SU-DHL-6 (cell line): ENCODE measurements around the gene SLC44A5.
"Not testable (repeated sequence)": the region's sequence is repeated elsewhere in the genome, so short reads cannot be mapped to it uniquely, and the experiment has no call there.

Experiments
- H2AFZ ChIP-seq: fragments of 200-600 bp; sonication (generic); 2 replicates; pipeline ENCODE4 v1.6.1; 2014; ENCODE audit warnings: low read depth, mild to moderate bottlenecking, moderate library complexity, mixed read lengths, antibody characterized with exemption, low read length; ENCODE audit not compliant: severe bottlenecking
- H3F3A ChIP-seq: fragments of 200-600 bp; shearing (Covaris generic); 2 replicates; pipeline ENCODE4 v1.6.0; 2016; ENCODE audit warnings: antibody characterized with exemption, mild to moderate bottlenecking; ENCODE audit not compliant: insufficient read depth
- H3K27ac ChIP-seq: fragments of 200-600 bp; sonication (generic); 2 replicates; pipeline ENCODE4 v1.5.1; 2016; ENCODE audit warnings: low read depth, mild to moderate bottlenecking, low read length, moderate library complexity, mixed read lengths
- H3K27me3 ChIP-seq: fragments of 200-600 bp; sonication (generic), shearing (Covaris generic); 2 replicates; pipeline ENCODE4 v1.6.0; 2014; ENCODE audit warnings: mild to moderate bottlenecking, low read length
- H3K36me3 ChIP-seq: fragments of 200-600 bp; sonication (generic); 2 replicates; pipeline ENCODE4 v1.6.1; 2014; ENCODE audit warnings: mild to moderate bottlenecking, low read length, mixed read lengths
- H3K4me2 ChIP-seq: fragments of 300-600, 200-600 bp; shearing (Covaris generic), sonication (generic); 2 replicates; pipeline ENCODE4 v1.6.0; 2014; ENCODE audit warnings: low read length, low read depth, mild to moderate bottlenecking; ENCODE audit not compliant: poor library complexity, severe bottlenecking
- H3K4me3 ChIP-seq: fragments of 200-600 bp; sonication (generic); 2 replicates; pipeline ENCODE4 v1.5.1; 2014; ENCODE audit warnings: antibody characterized with exemption, low read length, mild to moderate bottlenecking, mixed read lengths; ENCODE audit not compliant: insufficient read depth, poor library complexity, severe bottlenecking
- H3K79me2 ChIP-seq: fragments of 200-600 bp; sonication (generic); 2 replicates; pipeline ENCODE4 v1.6.1; 2014; ENCODE audit warnings: mild to moderate bottlenecking, low read length, moderate library complexity; ENCODE audit not compliant: insufficient read depth
- H3K9ac ChIP-seq: fragments of 200-600 bp; sonication (generic); 2 replicates; pipeline ENCODE4 v1.7.0; 2014; ENCODE audit warnings: mild to moderate bottlenecking, low read length
- H3K9me2 ChIP-seq: fragments of 200-600 bp; sonication (generic); replicated peaks from 2 replicates; pipeline ENCODE4 v1.6.1; 2014; ENCODE audit warnings: low read length; ENCODE audit not compliant: insufficient read depth
- H3K9me3 ChIP-seq: fragments of 200-600 bp; sonication (generic); 2 replicates; pipeline ENCODE4 v1.6.1; 2014; ENCODE audit warnings: low read length, mixed read lengths; ENCODE audit not compliant: insufficient read depth
- H4K20me1 ChIP-seq: fragments of 200-600 bp; sonication (generic); 2 replicates; pipeline ENCODE4 v1.6.1; 2014; ENCODE audit warnings: low read depth, mild to moderate bottlenecking, antibody characterized with exemption, low read length, moderate library complexity, mixed read lengths
- CTCF ChIP-seq: fragments of 200-600 bp; sonication (generic); IDR thresholded peaks from one replicate; pipeline ENCODE4 v1.5.1; 2017; ENCODE audit warnings: antibody characterized with exemption, mild to moderate bottlenecking, low read length, moderate library complexity; ENCODE audit not compliant: insufficient read depth, poor library complexity, severe bottlenecking
- EZH2phosphoT487 ChIP-seq: fragments of 200-600 bp; sonication (generic), shearing (Covaris generic); conservative IDR thresholded peaks from 2 replicates; pipeline ENCODE4 v1.6.1; 2018; ENCODE audit warnings: mild to moderate bottlenecking, antibody characterized with exemption, low read length, moderate library complexity, mixed read lengths

Gene SLC44A5

GRCh38 chr1:75394386-75395139 is 216.4 kb downstream of the SLC44A5 start:
- Histone ChIP-seq H3K27ac (no peak overlapping the region), H3K79me2 (no peaks in the 10 kb centered on the region), H4K20me1 (no peaks in the 10 kb centered on the region), H3K4me3 (no peak overlapping the region), H3K36me3 (no peaks in the 10 kb centered on the region), H3K9ac (no peak overlapping the region), H3K27me3 (no peaks in the 10 kb centered on the region), H3K9me3 (no peaks in the 10 kb centered on the region), H2AFZ (no peak overlapping the region), H3K9me2 (no peaks in the 10 kb centered on the region), H3F3A (no peaks in the 10 kb centered on the region), H3K4me2 (no peak overlapping the region)
- TF ChIP-seq CTCF, result no peak
- no peak for TF ChIP-seq EZH2phosphoT487

DNA sequence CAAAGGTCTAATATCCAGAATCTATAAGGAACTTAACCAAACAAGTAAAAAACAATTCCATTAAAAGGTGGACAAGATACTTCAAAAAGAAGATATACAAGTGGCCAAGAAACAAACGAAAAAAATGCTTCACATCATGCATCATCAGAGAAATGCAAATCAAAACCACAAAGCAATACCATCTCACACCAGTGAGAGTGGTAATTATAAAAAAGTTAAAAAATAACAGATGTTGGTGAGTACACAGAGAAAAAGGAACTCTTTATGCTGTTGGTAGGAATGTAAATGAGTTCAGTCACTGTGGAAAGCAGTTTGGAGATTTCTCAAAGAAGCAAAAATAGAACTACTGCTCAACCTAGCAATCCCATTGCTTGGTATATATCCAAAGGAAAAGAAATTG is 218.6 kb downstream of the SLC44A5 start:
- no peak for TF ChIP-seq CTCF
- no peak for TF ChIP-seq EZH2phosphoT487
- Histone ChIP-seq H3F3A (no peaks in the 10 kb centered on the region), H3K9me2 (no peaks in the 10 kb centered on the region), H3K9ac (no peak overlapping the region), H3K27me3 (no peaks in the 10 kb centered on the region), H3K27ac (no peak overlapping the region), H3K4me3 (no peak overlapping the region), H3K9me3 (no peaks in the 10 kb centered on the region), H3K36me3 (no peaks in the 10 kb centered on the region), H4K20me1 (no peaks in the 10 kb centered on the region), H3K4me2 (no peak overlapping the region), H3K79me2 (no peaks in the 10 kb centered on the region), H2AFZ (no peak overlapping the region)

DNA sequence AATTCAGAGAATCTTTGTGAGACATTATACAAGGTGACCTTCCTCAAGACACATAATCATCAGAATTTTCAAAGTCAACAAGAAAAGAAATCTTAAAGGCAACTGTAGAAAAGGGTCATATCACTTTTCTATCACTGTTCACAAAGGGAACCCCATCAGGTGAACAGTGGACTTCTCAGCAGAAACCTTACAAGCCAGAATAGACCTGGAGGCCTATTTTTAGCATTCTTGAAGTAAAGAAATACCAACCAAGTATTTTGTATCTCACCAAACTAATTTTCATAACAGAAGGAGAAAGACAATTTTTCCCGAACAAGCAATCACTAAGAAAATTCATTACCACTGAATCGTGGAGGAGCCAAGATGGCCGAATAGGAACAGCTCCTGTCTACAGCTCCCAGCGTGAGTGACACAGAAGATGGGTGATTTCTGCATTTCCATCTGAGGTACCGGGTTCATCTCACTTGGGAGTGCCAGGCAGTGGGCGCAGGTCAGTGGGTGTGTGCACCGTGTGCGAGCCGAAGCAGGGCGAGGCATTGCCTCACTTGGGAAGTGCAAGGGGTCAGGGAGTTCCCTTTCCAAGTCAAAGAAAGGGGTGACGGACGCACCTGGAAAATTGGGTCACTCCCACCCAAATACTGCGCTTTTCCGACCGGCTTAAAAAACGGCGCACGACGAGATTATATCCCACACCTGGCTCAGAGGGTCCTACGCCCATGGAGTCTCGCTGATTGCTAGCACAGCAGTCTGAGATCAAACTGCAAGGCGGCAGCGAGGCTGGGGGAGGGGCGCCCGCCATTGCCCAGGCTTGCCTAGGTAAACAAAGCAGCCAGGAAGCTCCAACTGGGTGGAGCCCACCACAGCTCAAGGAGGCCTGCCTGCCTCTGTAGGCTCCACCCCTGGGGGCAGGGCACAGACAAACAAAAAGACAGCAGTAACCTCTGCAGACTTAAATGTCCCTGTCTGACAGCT is 235.2 kb downstream of the SLC44A5 start:
- H3K4me2 ChIP-seq, H3K9me3 ChIP-seq, H3K27ac ChIP-seq, H3K36me3 ChIP-seq, H3K9me2 ChIP-seq, H3K4me3 ChIP-seq, H2AFZ ChIP-seq, H3K27me3 ChIP-seq, H3K79me2 ChIP-seq, H3K9ac ChIP-seq, H4K20me1 ChIP-seq, H3F3A ChIP-seq: not testable (repeated sequence)
